K562 (cell line): ENCODE results near the gene C1QTNF3. TPM values are rescaled to one million over a fixed set of nuclear protein-coding genes. Genes with fewer than 3 reads are reported as not detected.
A peak's percentile ranks its signal among the peaks of the same experiment; 100 is the strongest.

ENCODE experiments used
- ATAC-seq: fragments of 200-7000 bp; cut with Tn5 transposase; 3 replicates; pipeline ENCODE4 v1.9.1; 2020; ENCODE audit warnings: moderate library complexity
- BruUV-seq: library from RNA; stranded (reverse); fragments of 400-500 nt; replicated peaks from 2 replicates; lab custom pipeline; 2021; lab: Mats Ljungman, UMichigan
- CTCF ChIA-PET: fragments of 300-600 bp; formaldehyde crosslinking; extraction: SDS; loops from one replicate; lab custom pipeline; 2021; ENCODE audit warnings: low intra/inter-chr PET ratio; lab: Yijun Ruan, JAX
- POLR2A ChIA-PET: fragments of 300-600, 350-650 bp; sonication (Branson Sonifier 250); formaldehyde crosslinking; extraction: SDS; loops from one replicate; lab custom pipeline; 2021; ENCODE audit warnings: antibody characterized with exemption, inconsistent platforms; lab: Yijun Ruan, JAX
- DNase-seq, 4 experiments: peaks; one replicate each; pipeline versions ENCODE4 v3.0.0 to v3.0.0-alpha.2; 2011 to 2018; ENCODE audit warnings: low spot score in 3 of 4, mixed read lengths in 3 of 4; ENCODE audit errors: extremely low read depth in 1 of 4
- FAIRE-seq: peaks from 2 replicates; lab custom pipeline; 2011; peaks lifted over from hg19 to GRCh38; lab: Jason Lieb, UNC
- H2AFZ ChIP-seq: 2 replicates; pipeline ENCODE4 v1.6.0; 2011; ENCODE audit warnings: low read depth, low read length, control low read depth, inconsistent platforms
- H3K27ac ChIP-seq: fragments of 200-600 bp; 3 replicates; pipeline ENCODE4 v1.8.0; 2011; ENCODE audit warnings: low read depth, mild to moderate bottlenecking, control low read depth, inconsistent platforms, low read length, moderate library complexity, mixed read lengths; ENCODE audit errors: extremely low read depth
- H3K27me3 ChIP-seq, 2 experiments: fragments of 300-600 bp in 1 of 2; 2 replicates in 1 of 2; 3 replicates in 1 of 2; pipeline versions ENCODE4 v1.6.0 to v1.8.0; 2011; ENCODE audit warnings: inconsistent platforms in 2 of 2, low read length in 2 of 2, mild to moderate bottlenecking in 1 of 2, mixed read lengths in 1 of 2, moderate library complexity in 1 of 2; ENCODE audit not compliant: control insufficient read depth in 2 of 2, insufficient read depth in 2 of 2
- H3K36me3 ChIP-seq: fragments of 300-600 bp; 3 replicates; pipeline ENCODE4 v1.8.0; 2011; ENCODE audit warnings: mild to moderate bottlenecking, low read length, inconsistent platforms; ENCODE audit not compliant: control insufficient read depth, insufficient read depth
- H3K4me1 ChIP-seq, 2 experiments: fragments of 200-600 bp in 1 of 2; replicated peaks in 1 of 2; 2 replicates in 1 of 2; 3 replicates in 1 of 2; pipeline versions ENCODE4 v1.5.1 to v1.8.0; 2011; ENCODE audit warnings: inconsistent platforms in 2 of 2, low read length in 2 of 2, mild to moderate bottlenecking in 1 of 2, mixed read lengths in 1 of 2, moderate library complexity in 1 of 2; ENCODE audit not compliant: control insufficient read depth in 2 of 2, insufficient read depth in 2 of 2
- H3K4me2 ChIP-seq: 2 replicates; pipeline ENCODE4 v1.6.1; 2011; ENCODE audit warnings: low read length, control low read depth, inconsistent platforms, mixed read lengths; ENCODE audit not compliant: insufficient read depth
- H3K4me3 ChIP-seq: fragments of 200-600 bp; sonication (generic), shearing (Covaris generic); 2 replicates; pipeline ENCODE4 v1.5.1; 2016; ENCODE audit warnings: control low read depth, inconsistent platforms
- H3K79me2 ChIP-seq: fragments of 200-600 bp; 3 replicates; pipeline ENCODE4 v1.8.0; 2011; ENCODE audit warnings: low read length, inconsistent platforms; ENCODE audit not compliant: control insufficient read depth, insufficient read depth
- H3K9ac ChIP-seq, 2 experiments: 2 replicates each; pipeline versions ENCODE4 v1.6.0 to v1.6.1; 2011; ENCODE audit warnings: low read depth in 2 of 2, low read length in 2 of 2, control low read depth in 1 of 2, inconsistent platforms in 1 of 2, mild to moderate bottlenecking in 1 of 2, mixed read lengths in 1 of 2; ENCODE audit not compliant: insufficient read depth in 1 of 2
- H3K9me1 ChIP-seq: one replicate; pipeline ENCODE4 v1.6.0; 2011; ENCODE audit warnings: inconsistent platforms, mild to moderate bottlenecking, low read length, moderate library complexity; ENCODE audit not compliant: control insufficient read depth, insufficient read depth
- H3K9me3 ChIP-seq: replicated peaks from 2 replicates; pipeline ENCODE4 v1.5.1; 2011; ENCODE audit warnings: low read depth, low read length, inconsistent platforms; ENCODE audit not compliant: control insufficient read depth, insufficient read depth
- H4K20me1 ChIP-seq: replicated peaks from 2 replicates; pipeline ENCODE4 v1.6.1; 2011; ENCODE audit warnings: low read length, inconsistent platforms, mixed read lengths; ENCODE audit not compliant: control insufficient read depth, insufficient read depth
- ATF4 ChIP-seq: fragments of 450-650 bp; formaldehyde crosslinking; IDR thresholded peaks from 2 replicates; pipeline ENCODE4 v1.4.0; 2022; ENCODE audit warnings: mild to moderate bottlenecking, moderate library complexity
- C11orf30 ChIP-seq: fragments of 450-650 bp; IDR thresholded peaks from 2 replicates; pipeline ENCODE4 v1.6.1; 2016; ENCODE audit warnings: low read depth, mild to moderate bottlenecking
- CBX3 ChIP-seq, 2 experiments: IDR thresholded peaks; 1 replicate in 1 of 2; 2 replicates in 1 of 2; pipeline ENCODE4 v1.6.1; 2012; ENCODE audit warnings: inconsistent platforms in 2 of 2, low read length in 2 of 2, borderline replicate concordance in 1 of 2, control low read depth in 1 of 2
- CXXC5 ChIP-seq: fragments of 250-450 bp; sonication (Bioruptor Pico); IDR thresholded peaks from 2 replicates; pipeline ENCODE4 v1.8.0; 2022; ENCODE audit warnings: inconsistent platforms, mild to moderate bottlenecking, moderate library complexity
- EP300 ChIP-seq: IDR thresholded peaks from 2 replicates; pipeline ENCODE4 v1.6.1; 2012; ENCODE audit warnings: low read length, improper control_type of control experiment
- HMGN3 ChIP-seq: IDR thresholded peaks from 2 replicates; pipeline ENCODE4 v1.6.1; 2011; ENCODE audit warnings: borderline replicate concordance, low read depth, mild to moderate bottlenecking, mixed read lengths, low read length; ENCODE audit not compliant: insufficient read length; ENCODE audit errors: extremely low read depth
- MYNN ChIP-seq, 2 experiments: sonication (generic); formaldehyde crosslinking in 1 of 2; IDR thresholded peaks; 2 replicates each; pipeline versions ENCODE4 v1.5.0 to v1.6.1; 2016 to 2020; ENCODE audit warnings: antibody characterized with exemption in 1 of 2, missing genetic modification reagents in 1 of 2
- POLR3G ChIP-seq: IDR thresholded peaks from 2 replicates; pipeline ENCODE4 v1.6.1; 2011; ENCODE audit not compliant: insufficient read length, insufficient replicate concordance; ENCODE audit errors: extremely low read depth
- PPARD ChIP-seq: fragments of 250-450 bp; sonication (Bioruptor Pico); IDR thresholded peaks from 2 replicates; pipeline ENCODE4 v1.8.0; 2022; ENCODE audit warnings: inconsistent platforms, mild to moderate bottlenecking, moderate library complexity
- SMARCE1 ChIP-seq: fragments of 450-650 bp; IDR thresholded peaks from 2 replicates; pipeline ENCODE4 v1.7.1; 2016; ENCODE audit warnings: mild to moderate bottlenecking
- STAG1 ChIP-seq: sonication (generic); formaldehyde crosslinking; IDR thresholded peaks from 2 replicates; pipeline ENCODE4 v1.5.0; 2020; ENCODE audit warnings: missing genetic modification reagents, borderline replicate concordance
- TGIF2 ChIP-seq: sonication (generic); formaldehyde crosslinking; IDR thresholded peaks from 2 replicates; pipeline ENCODE4 v1.8.1; 2022; ENCODE audit warnings: mild to moderate bottlenecking, missing genetic modification reagents, moderate library complexity
- ZBTB1 ChIP-seq: sonication (generic); formaldehyde crosslinking; IDR thresholded peaks from 2 replicates; pipeline ENCODE4 v1.8.1; 2023; ENCODE audit warnings: missing genetic modification reagents, low read depth, mild to moderate bottlenecking, borderline replicate concordance
- ZNF316 ChIP-seq: fragments of 450-650 bp; IDR thresholded peaks from 2 replicates; pipeline ENCODE4 v1.6.1; 2016
- ZNF512 ChIP-seq: IDR thresholded peaks from 2 replicates; pipeline ENCODE4 v1.6.1; 2016; ENCODE audit warnings: missing genetic modification characterization, missing compliant biosample characterization
- ZNF699 ChIP-seq: fragments of 250-450 bp; sonication (Bioruptor Pico); IDR thresholded peaks from 2 replicates; pipeline ENCODE4 v1.8.0; 2021; ENCODE audit warnings: mild to moderate bottlenecking, moderate library complexity; ENCODE audit not compliant: insufficient replicate concordance
- WGBS: fragments of 100-300 bp; shearing (Covaris generic); methylation state at CpG from one replicate; pipeline ENCODE4 v1.1.6; 2016; ENCODE audit warnings: low coverage, mixed read lengths; ENCODE audit not compliant: insufficient coverage; ENCODE audit errors: missing lambda C conversion rate; 5-methylcytosine and 5-hydroxymethylcytosine counted together
- in situ Hi-C: fragments of 300-500 bp; cut with MboI; formaldehyde crosslinking; loops from 4 replicates; pipeline ENCODE4 v1.15.0; 2018; ENCODE audit warnings: inconsistent platforms, mixed read lengths
- intact Hi-C: fragments of 100-400 bp; cut with micrococcal nuclease; formaldehyde crosslinking; loops from 2 replicates; pipeline ENCODE4 v1.14.2; 2022
- polyA plus RNA-seq, 8 experiments: library from polyadenylated mRNA; depleted of rRNA in 4 of 8; stranded (reverse) in 5 of 8; unstranded in 3 of 8; fragments of >200 nt; fragmentation: Nextera tagmentation in 2 of 8; fragmentation: Illumina TruSeq in 1 of 8; extraction: Ambion mirVana in 2 of 8; extraction: Trizol in 1 of 8; gene quantifications; 2 replicates each; pipeline versions ENCODE4 v1.2.1 to v1.2.3, GENCODE V29; 2011 to 2014; ENCODE audit warnings: inconsistent platforms in 1 of 8, missing spikeins in 1 of 8
- total RNA-seq, 7 experiments: library from RNA; depleted of rRNA in 6 of 7; stranded (reverse); fragments of >200 nt in 6 of 7; fragmentation: Illumina TruSeq in 2 of 7; extraction: Trizol in 2 of 7; gene quantifications; 2 replicates each; pipeline versions ENCODE4 v1.2.1 to v1.2.3, GENCODE V29; 2011 to 2021; ENCODE audit warnings: low replicate concordance in 1 of 7

Gene C1QTNF3
- total and polyA plus RNA-seq, 9 of the 15 experiments (the other 6 are each of a cell fraction or from before 2014, with no cell fraction given), result 0.51 to 3.3 (median 2.0) TPM

- Histone ChIP-seq H3K36me3 (no peaks in the 10 kb centered on the region), H3K27ac (no peak overlapping the region), H3K4me3 (no peak overlapping the region), H3K4me1 (no peaks in the 10 kb centered on the region), H3K9ac (no peak overlapping the region), H3K4me2 (no peak overlapping the region), H3K9me3 (no peaks in the 10 kb centered on the region), H3K79me2 (no peaks in the 10 kb centered on the region), H3K27me3 (no peaks in the 10 kb centered on the region), H4K20me1 (no peaks in the 10 kb centered on the region), H2AFZ (no peak overlapping the region), H3K9me1 (no peaks in the 10 kb centered on the region)
- ChIA-PET CTCF (no interaction called here), POLR2A (no interaction called here)
- ATAC-seq (no peak), DNase-seq (no peak), FAIRE-seq (no peak)
- intact Hi-C loops (no loop called here), in situ Hi-C loops (no loop called here)
- no TSS peak for BruUV-seq
- 58% methylated on average over 3 of the region's 3 CpGs for whole genome bisulfite sequencing
- TF ChIP-seq MYNN (IDR thresholded peaks at IDR 0.05), result peak; percentile 99
- TF ChIP-seq MYNN (CRISPR knock-in tag; IDR thresholded peaks at IDR 0.05), result peak; percentile 81; the same call in 1 of the 2 replicates
- TF ChIP-seq C11orf30, result no peak
These were observed 11.0 kb downstream of the C1QTNF3 start for GRCh38 chr5:34031966-34032365.

- Histone ChIP-seq H3K79me2 (no peaks in the 10 kb centered on the region), H3K36me3 (no peaks in the 10 kb centered on the region), H3K27me3 (no peaks in the 10 kb centered on the region), H2AFZ (no peak overlapping the region), H3K4me1 (no peaks in the 10 kb centered on the region), H3K4me2 (no peak overlapping the region), H3K9me1 (no peaks in the 10 kb centered on the region), H4K20me1 (no peaks in the 10 kb centered on the region), H3K27ac (no peak overlapping the region), H3K4me3 (no peak overlapping the region), H3K9ac (no peak overlapping the region), H3K9me3 (no peaks in the 10 kb centered on the region)
- DNase-seq (no peak), FAIRE-seq (no peak), ATAC-seq (no peak)
- ChIA-PET CTCF (no interaction called here), POLR2A (no interaction called here)
- intact Hi-C loops (no loop called here), in situ Hi-C loops (no loop called here)
- no TSS peak for BruUV-seq
- WGBS, result 17% methylated on average over 2 of the region's 2 CpGs
- TF ChIP-seq STAG1 (CRISPR knock-in tag) (no peak), PPARD (no peak), CXXC5 (CRISPR knock-in tag) (no peak), ZNF316 (peak; percentile 76), ZBTB1 (CRISPR knock-in tag) (no peak), CBX3 (IDR thresholded peaks at IDR 0.05; ENCODE audit: borderline replicate concordance in 1 of 2, low read length in 2 of 2) (no peak), SMARCE1 (no peak), TGIF2 (CRISPR knock-in tag) (no peak), HMGN3 (no peak), ZNF512 (tag) (no peak), POLR3G (no peak), EP300 (no peak), ATF4 (CRISPR knock-in tag) (no peak), ZNF699 (CRISPR knock-in tag) (no peak)
These were observed 11.9 kb downstream of the C1QTNF3 start for GRCh38 chr5:34031117-34031516.
